ENCODE data around the gene UCP2.

DNA sequence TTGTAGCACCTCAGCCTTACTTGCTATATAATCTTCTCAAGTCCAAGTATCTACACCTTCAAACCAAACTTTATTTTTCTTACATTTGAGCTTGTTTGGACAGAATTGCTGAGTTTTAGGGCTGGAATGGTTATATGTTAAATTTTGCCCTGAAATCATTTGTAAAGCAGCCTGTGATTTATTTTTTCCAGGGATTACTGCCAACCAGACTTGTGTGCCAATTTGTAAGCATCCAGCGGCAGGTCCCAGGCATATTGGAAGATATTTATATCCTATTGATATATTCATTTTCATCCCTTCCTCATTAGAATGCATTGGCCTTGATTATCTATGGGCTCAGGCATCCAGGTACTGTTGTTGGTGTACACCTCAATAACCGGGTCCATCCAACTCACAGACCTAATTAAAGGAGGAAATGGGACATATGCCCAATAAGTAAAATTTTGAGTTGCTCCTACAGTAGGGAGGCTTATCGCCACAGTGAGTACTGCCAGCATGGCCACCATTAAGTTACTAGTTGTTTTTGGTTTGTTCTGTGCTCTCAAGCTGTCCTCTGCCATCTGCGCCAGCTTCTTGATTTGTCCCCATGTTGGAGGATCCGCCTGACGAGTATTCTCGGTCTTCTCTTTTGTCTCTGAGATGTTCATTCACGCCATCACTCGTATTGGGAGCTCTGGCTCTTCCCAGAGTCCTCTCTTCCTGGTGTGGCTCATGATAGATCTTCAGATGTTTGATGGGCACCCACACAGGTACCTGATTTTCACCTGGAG, 41.7 kb downstream of the UCP2 start:
- TF ChIP-seq, protein P1, sequence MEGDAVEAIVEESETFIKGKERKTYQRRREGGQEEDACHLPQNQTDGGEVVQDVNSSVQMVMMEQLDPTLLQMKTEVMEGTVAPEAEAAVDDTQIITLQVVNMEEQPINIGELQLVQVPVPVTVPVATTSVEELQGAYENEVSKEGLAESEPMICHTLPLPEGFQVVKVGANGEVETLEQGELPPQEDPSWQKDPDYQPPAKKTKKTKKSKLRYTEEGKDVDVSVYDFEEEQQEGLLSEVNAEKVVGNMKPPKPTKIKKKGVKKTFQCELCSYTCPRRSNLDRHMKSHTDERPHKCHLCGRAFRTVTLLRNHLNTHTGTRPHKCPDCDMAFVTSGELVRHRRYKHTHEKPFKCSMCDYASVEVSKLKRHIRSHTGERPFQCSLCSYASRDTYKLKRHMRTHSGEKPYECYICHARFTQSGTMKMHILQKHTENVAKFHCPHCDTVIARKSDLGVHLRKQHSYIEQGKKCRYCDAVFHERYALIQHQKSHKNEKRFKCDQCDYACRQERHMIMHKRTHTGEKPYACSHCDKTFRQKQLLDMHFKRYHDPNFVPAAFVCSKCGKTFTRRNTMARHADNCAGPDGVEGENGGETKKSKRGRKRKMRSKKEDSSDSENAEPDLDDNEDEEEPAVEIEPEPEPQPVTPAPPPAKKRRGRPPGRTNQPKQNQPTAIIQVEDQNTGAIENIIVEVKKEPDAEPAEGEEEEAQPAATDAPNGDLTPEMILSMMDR (conservative IDR thresholded peaks at IDR 0.05; ENCODE audit: low read length) = no peak
- no peak for TF ChIP-seq EZH2phosphoT487 (IDR thresholded peaks at IDR 0.05; ENCODE audit: borderline replicate concordance, low read depth, low read length)
